GM21528 (cell line): ENCODE data around the gene TIAM1.

Source experiments
- ATAC-seq: cut with Tn5 transposase; IDR thresholded peaks from one replicate; pipeline ENCODE4 v1.9.1; 2021; ENCODE audit warnings: mild to moderate bottlenecking, moderate library complexity; ENCODE audit not compliant: unreplicated experiment, low FRiP score

TIAM1 gene

DNA sequence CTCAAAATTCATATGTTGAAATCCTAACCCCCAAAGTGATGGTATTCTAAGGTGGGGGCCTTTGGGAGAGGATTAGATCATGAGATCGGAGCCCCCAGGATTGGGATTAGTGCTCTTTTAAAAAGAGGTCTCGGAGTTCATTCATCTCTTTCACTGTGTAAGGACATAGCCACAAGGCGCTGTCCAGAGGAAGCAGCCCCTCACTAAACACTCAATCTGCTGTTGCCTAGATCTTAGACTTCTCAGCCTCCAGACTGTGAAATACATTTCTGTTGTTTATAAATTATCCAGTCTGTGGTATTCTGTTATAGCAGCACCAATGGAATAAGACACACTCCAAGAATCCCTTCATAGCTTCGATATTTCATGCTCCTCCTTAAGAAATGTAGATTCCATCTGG is 12.4 kb upstream of the TIAM1 start:
- no peak for ATAC-seq

DNA sequence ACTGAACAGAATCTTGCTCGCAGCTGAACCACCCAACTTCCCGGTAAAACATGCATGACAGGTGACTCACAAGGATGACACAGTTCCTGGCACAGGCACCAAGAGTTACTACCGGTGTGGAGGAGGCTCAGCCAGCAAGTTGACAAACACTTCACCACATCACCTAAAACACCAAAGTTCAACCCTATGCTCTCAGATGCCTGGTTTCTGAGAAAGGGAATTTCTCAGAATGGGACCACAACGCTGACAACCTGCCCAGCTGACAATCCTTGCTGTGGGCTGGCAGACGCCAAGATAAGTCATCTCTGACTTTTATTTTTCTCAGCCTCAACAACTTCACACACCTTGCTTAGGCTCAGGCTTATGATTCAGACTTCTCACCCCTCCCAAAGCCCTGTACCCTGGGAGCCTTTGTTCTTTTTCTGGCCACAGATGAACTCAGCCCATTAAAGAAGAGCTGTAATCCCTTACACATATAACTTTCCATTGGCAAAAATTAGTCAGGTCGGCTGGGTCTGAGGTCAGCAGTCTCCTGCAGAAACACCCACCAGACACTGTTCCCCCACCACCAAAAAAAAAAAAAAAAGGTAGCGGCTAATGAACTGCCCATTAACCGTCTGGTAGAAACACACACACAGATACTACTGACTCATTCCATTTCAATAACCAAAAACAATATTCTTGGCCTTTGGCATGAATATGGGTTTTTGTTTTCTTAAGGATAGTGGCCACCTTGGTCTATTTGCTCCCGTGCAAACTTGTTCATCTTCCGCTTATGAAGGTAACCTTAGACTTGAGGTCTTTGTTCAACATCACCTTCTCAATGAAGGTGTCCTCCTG is 10.8 kb upstream of the TIAM1 start:
- no peak for ATAC-seq

DNA sequence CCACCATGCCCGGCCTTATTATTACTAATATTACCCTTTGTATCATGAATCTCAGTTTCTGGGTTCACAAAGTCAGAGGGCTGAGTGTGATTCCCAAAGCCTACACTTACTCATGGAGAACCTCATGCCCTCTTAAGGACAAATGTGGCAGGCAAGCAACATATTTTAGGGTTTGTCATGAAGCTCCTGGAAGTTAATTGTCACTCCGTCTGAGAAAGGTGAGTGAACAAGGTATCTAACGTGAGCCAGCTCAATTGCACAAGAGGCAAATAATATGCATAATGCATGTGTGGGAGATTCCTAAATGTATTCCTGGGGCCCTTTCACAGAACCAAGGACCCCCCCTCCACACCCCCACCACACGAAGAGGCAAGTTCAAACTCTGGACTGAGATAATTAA is 10.1 kb upstream of the TIAM1 start:
- no peak for ATAC-seq

DNA sequence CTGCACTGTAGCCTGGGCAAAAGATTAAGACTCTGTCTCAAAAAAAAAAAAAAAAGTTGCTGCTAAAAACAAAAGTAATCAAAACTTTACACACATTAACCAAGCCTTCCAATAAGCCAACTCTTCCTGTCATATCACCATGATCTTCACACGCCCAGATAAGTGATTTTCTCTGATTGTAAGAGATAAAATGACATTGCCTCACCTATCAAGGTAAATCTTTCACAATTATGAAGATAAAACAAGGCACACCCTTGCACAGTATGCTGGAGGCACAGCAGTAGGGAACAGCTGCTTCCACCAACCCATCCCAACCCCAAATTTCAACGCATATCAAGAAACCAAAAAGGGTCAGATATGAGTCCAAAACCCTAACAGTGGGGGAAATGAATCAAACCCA is 8.8 kb upstream of the TIAM1 start:
- no peak for ATAC-seq

DNA sequence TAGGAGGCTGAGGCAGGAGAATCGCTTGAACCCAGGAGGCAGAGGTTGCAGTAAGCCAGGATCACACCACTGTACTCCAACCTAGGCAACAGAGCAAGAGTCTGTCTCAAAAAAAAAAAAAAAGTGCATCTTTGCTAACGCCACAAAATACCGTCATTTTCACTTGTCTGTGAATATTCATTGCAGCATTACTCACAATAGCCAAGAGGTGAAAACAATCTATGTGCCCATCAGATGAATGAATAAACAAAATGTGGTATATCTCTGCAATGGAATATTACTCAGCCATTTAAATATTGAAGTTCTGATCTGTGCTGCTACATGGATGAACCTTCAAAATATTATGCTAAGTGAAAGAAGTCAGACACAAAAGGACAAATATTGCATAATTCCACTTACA is 7.9 kb upstream of the TIAM1 start:
- no peak for ATAC-seq

DNA sequence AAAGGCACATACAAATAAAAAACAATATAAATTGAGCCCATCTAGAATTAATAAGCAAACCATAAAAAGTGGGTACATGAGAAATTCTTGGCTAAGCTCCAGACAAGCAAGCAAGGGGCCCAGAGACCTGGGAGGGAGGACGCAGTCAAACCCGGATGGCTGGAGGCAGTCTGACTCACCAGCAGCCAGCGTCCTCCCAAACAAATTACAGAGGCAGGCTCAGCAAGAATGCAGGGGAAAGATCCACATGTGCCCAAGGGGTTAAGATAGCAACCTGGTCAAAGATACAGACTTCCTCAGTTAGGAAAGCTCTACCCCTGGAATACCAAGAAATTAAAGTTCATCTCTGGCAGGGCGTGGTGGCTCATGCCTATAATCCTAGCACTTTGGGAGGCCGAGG is 7.4 kb upstream of the TIAM1 start:
- no peak for ATAC-seq

DNA sequence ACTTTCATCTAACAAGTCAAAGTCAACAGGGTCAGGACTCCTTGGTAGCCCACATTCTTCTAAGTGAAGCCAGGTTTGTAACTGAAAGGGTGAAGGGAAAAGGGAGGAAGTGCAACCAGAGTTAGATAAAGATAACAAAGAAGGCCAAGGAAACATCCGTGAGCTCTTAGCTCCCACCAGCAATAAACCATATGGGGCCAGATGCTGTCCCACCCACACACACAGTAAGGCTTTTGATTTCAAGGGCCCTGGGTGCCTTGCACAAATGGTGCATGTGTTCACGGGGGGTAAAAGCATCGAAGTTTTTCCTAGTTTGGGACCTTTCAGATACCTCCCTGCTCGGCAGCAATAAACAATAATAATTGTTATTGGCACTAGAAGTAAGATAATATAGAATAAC is 5.1 kb upstream of the TIAM1 start:
- no peak for ATAC-seq

DNA sequence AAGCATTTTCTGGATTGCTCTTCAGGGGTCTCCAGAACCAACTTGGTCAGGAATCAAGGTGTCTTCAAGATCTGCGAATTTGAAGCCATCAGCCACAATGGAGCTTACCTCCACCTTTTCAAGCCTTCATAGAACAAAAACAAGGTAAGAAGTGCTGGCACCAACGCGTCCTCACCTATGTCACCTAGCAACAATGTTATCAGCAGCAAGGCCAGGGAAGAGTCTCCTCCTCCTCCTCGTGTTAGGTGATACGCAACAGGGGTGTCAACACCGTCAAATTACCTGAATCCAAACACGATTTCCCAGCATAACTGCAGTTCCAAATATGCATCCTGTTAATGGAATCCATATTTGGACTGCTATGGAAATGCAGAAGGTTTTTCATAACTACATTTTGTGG is 4.1 kb upstream of the TIAM1 start:
- no peak for ATAC-seq

DNA sequence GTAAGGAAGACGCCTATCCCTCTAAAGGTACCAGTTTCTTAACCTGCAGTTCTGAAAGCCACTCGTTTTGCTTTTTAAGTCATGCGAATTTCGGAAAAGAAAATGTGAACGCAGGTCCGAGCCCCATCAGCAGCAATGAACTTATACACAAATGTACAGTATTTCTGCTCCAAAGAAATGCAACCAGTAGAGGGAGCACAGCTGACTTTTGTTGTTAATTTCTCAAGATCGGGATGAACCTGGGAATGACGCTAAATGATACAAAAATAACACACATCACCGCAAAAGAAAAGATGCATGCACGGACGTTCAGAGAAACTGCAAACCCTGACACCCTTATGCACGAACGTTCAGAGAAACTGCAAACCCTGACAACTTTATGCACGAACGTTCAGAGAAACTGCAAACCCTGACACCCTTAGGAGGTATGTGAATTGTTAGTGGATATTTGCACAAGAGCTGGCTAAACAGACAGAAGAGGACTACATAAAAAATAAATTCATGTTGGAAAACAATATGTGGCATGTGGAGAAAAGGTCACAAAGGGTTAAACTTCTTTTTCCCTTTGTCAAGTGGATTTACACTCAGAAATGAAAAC is 3.5 kb upstream of the TIAM1 start:
- ATAC-seq, result no peak

DNA sequence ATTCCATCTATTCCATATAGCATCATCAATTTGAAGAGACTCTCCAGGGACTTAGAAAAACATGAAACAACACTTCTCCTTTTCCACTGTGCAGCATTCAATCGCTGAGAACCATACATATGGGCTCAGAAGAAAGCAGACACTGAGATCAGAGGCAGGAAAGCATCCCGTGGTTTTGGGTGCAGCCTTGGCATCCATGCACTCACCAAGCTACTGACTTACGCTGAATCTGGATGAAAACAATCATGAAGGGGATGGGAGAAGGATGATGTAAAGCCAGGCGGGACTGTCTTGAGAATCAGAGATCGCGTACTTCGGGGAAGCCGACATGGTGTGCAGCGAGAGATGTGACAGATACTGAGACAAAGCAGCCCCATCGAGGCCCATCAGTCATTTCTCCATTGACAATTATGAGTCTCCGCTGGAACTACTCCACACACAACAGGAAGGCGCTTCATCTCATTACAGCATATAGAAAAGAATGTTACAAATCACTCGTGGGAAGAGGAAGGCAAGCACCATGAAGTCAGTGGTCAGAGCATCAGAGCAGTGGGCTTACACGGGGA is 2.3 kb upstream of the TIAM1 start:
- ATAC-seq, result no peak

DNA sequence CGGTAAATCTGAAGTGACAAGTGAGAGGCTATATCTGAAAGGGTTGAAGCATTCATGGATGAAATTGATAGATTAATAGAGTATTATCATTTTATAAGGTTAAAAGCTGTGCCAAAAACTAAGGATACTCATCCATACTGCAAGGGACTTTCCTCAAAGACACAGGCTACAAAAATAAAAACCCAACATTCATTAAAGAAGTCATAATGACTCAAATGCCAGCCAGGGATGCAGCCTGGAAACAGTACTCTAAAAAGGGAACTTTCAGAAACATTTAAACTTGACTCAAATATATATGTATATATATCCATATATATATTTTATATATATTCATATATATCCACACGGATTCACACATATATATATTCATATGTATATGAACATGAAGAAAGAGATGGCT is 1.1 kb upstream of the TIAM1 start:
- no peak for ATAC-seq

DNA sequence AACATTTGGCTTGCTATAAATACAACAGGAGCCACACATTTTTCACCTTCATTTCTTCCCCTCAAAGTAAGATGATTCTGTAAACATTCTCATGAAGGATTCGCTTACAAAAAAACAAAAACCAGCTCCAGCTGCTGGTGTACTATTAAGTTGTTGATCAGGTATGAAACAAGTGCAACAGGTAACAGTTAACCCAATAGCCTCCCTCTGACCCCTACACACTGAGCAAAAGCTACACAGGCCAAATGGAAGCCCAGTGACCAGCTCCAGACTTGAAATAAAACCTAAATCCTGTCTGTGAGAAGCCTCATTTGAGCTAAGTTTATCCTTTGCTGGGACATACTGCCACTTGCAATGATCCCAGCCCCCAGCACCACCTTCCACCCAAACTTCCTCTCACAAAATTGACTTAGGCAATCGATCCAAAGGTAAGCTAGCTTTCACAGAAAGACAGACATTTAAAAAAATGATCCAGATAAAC is 991 bp downstream of the TIAM1 start:
- no peak for ATAC-seq

DNA sequence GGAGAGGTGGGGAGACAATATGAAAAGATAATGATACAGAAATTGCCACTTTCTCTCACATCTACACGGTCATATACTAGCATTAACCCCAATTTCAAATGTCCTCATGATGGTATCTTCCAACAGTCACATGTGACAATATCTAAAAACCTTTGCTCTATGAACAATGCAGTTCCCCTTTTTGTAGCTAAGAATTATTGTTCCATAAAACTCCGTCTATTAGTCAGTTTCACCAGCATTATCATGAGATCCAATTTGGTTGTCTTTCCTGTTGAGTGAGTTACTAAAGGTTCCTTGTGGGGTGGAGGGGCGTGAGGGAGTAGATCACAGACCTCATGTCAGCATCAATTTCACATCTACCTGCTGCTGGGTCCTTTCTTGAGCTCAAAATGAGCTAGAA is 1.7 kb downstream of the TIAM1 start:
- ATAC-seq, result no peak

DNA sequence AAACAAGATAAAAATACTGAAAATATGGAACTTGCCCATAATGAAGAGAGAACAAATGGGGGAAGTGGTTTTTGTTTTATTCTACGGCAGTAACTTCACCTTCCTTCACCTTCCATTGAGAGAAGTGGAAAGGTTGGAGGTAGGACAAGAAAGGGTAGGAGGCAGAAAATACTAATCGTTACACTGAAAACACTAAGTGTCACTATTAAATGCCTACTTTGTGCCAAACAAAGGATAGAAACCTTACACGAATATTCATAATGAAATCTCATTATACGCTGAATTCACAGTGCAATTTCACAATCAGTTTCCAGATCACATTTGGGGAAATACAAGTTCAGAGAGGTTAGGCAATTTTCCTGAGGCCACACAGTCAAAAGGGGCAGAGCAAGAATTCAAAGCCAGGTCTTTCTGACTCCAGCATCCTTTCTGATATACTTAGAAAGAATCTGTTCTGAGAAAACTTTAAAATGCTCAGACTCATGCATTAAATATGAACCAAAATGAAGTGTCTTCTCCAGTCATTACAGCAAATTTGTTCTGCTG is 3.0 kb downstream of the TIAM1 start:
- no peak for ATAC-seq

DNA sequence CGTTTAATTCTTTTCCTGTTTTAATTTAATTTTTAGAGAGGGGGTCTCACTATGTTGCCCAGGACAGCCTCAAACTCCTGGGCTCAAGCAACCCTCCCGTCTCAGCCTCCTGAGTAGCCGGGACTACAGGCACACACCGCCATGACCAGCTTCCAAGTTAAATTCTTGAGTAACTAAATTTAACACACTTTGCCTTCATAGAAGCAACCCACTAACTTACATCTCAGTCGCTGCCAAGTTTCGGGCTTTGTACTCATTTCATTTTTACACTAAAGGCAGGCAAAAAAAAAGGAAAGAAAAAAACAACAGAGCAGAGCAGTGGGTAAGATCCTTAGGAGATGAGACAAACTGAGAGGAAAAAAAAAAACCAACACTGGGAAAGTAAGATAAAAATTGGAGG is 3.5 kb downstream of the TIAM1 start:
- no peak for ATAC-seq

DNA sequence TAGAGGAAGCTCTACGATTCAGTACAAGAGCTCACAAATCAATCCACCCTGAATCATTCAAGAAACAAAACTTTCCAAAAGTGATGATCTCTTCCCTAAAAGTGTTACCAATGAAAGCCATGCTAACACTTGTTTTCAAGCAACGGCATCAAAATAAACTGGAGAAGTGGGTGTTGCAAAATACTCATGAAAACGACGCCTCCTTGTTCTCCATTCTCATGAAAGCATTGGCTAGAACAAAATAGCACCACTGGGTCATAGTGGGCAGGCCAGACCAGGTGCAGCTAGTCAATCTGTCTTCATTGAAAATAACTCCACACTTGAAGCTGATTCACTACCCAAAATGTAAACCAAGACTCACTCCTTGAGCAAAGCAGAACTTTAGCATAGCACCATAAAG is 4.3 kb downstream of the TIAM1 start:
- ATAC-seq, result no peak

DNA sequence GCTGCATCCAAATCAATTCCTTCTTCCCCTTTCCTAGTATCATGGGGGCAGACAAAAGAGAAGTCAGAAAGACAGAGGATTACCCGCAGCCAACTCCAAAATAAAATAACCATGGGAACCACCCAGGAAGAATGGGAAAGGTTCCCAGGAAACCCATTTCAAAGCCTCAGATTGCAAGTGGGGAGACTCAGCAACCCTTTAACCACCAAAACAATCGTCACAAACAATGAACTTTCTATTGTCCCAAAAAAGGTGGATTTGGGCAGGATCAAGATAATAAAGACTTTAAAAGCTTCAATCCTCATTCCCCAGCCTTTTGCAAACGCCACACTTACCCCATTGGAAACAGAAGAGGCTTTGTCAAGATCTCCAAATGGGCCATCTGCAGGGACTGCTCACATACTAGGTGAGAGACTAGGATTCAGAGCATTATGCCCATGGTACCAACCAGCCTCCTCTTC is 5.1 kb downstream of the TIAM1 start:
- no peak for ATAC-seq

DNA sequence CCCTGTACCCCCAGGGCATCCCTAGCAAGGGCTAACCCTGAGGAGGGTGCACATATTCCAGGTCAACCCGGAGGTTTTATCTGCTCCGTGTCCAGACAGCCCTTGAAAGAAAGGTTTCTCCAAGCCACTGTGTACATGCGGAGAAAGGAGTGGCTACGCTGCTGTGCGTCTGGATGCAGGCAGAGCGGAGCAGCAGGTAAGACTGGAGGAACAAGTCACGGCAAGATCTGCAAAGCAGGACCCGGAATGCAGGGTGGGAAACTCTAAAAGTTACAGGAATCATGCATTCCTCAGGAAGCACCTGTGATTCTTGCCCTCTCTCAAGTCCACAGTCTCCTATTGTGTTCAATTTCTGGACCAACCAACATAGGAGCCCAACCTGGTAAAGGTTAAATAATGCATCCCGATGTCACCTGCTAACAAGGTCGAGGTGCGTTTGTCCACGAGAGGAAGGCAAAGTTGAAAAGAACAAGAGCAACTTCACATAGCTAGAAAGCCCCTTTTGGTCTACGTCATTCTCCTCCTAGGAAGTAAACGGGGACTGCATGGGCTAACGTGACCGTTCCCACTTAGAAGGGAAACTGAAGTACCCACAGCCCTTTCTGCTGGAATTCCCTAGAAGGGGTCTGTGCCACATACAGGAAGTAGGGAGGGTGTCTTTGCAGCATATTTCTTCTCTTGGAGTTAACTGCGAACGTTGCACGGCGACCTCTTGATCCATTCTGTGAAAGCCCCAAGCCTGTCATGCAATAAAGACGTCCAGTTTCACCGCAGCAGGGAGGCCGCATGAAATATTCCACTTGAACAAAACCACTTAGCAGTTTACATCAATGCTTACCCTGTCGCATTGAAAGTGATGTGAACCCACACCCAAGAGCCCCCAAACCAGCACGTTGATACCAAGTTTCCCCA is 5.8 kb downstream of the TIAM1 start:
- ATAC-seq, result no peak

DNA sequence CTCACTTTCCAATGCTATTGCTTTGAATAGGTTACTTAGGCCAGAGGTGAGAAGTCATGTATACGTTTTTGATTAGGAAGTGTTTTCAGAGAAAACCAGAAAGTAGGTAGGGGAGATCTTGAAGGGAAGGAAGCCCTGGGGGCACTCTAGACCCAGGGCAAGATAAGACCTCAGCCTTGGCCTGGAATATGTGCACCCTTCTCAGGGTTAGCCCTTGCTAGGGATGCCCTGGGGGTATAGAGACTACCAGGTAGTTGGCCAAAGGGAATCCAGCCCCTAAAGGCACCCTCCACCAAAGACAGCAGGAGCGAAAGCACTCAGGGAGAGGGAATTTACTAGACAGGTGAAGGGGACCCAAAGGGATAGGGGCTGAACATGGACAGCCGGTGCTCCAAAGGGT is 7.0 kb downstream of the TIAM1 start:
- ATAC-seq, result no peak

DNA sequence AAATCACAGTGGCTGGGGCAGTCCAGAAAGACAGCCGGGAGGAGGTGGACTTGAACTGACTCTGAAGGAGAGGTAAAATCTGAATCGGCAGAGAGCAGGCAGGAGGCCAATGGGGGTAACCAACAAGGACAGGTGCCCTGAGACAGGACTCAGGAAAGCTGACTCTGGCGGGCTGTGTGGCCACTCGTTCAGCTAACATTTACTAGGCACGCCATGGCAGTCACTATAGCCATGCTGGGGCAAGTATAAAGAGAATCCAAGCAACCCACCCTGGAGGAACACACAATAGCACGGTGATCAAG is 7.4 kb downstream of the TIAM1 start:
- no peak for ATAC-seq
